ENCODE measurements around the gene AKTIP.

The AKTIP gene

DNA sequence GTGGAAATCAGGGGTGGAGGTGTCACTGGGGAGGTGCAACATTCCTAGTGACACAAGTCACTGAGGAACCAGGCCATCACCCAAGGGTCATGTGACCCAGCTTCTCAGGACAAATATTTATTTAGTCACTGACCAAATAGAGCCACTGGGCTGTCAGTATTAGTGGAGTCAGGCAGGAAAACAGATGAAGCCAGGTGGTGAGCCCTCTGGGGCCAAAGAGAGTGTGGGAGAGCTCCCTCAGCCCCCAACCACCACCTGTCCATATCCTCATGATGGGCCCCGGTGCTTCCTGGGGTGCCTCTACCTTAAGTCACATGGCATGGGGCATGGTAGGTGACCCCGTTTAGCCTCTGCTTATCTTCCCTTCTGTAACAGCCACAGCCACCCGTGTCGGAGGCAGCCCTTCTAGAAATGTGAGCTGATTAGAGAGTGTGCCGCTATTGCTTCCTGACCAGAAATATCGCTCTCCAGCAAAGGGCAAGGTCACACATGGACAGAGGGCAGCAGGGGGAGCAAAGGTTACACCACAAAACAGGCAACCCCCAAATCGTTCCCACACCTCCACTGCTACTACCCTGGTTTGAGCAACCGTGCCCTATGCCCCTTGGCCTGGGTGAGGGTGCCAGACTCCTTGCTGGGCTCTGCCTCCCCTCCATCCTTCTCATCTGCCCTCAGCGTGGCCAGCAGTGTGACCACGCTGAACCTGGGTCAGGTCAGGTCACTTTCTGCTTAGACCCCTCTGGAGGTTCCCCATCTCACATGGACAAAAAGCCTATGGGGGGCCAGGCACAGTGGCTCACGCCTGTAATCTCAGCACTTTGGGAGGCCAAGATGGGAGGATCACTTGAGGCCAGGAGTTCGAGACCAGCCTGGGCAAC is 8.6 kb upstream of the AKTIP start:
- Histone ChIP-seq H3K4me1 (ENCODE audit: control insufficient read depth, low read length) (peaks cover 9% of the 10 kb centered on the region), H3K9me2 (replicated peaks; ENCODE audit: control insufficient read depth, low read length) (no peaks in the 10 kb centered on the region), H3K27ac (ENCODE audit: low read depth, low read length) (no peak overlapping the region), H3K27me3 (ENCODE audit: control insufficient read depth, low read length) (peaks cover 12% of the 10 kb centered on the region), H3K36me3 (ENCODE audit: control insufficient read depth, low read length) (no peaks in the 10 kb centered on the region), H3K4me3 (ENCODE audit: low read length) (no peak overlapping the region), H4K20me1 (ENCODE audit: control insufficient read depth, insufficient read depth, low read depth, low read length) (no peaks in the 10 kb centered on the region), H3K9me3 (ENCODE audit: control insufficient read depth, insufficient read depth, low read length) (0 out of 2 replicates have a peak, but pooled peaks cover 8% of the 10 kb centered on the region), H3K79me2 (ENCODE audit: control insufficient read depth, low read length) (no peaks in the 10 kb centered on the region), H3F3A (ENCODE audit: control insufficient read depth, insufficient read depth) (no peaks in the 10 kb centered on the region), H3K4me2 (ENCODE audit: low read length) (no peak overlapping the region)
- TF ChIP-seq CTCF (IDR thresholded peaks at IDR 0.05; ENCODE audit: low read depth, low read length, poor library complexity, severe bottlenecking) (no peak), EZH2phosphoT487 (IDR thresholded peaks at IDR 0.05; ENCODE audit: borderline replicate concordance, low read length) (no peak)

DNA sequence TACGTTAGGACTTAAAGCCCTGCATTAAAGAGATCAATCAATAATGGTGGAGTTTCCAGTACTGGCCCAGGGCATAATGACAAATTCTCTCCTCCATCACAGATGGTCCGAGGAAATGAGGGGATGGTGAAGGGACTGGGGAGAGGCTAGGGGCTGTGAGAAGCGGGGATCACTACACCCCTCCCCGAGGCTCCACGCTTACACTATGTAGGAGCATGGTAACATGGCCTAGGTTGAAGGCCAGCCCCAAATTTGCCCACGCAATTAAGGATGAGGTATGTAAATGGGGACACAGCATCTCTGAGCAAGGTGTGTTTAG is 8.0 kb upstream of the AKTIP start:
- no peaks in the 10 kb centered on the region for H3F3A ChIP-seq (ENCODE audit: control insufficient read depth, insufficient read depth)
- H4K20me1 ChIP-seq (ENCODE audit: control insufficient read depth, insufficient read depth, low read depth, low read length), result no peaks in the 10 kb centered on the region
- H3K9me2 ChIP-seq (replicated peaks; ENCODE audit: control insufficient read depth, low read length), result no peaks in the 10 kb centered on the region
- H3K27me3 ChIP-seq (ENCODE audit: control insufficient read depth, low read length), result peaks cover 13% of the 10 kb centered on the region
- H3K36me3 ChIP-seq (ENCODE audit: control insufficient read depth, low read length), result no peaks in the 10 kb centered on the region
- no peak overlapping the region for H3K4me2 ChIP-seq (ENCODE audit: low read length)
- no peak overlapping the region for H3K4me3 ChIP-seq (ENCODE audit: low read length)
- H3K4me1 ChIP-seq (ENCODE audit: control insufficient read depth, low read length), result peaks cover 9% of the 10 kb centered on the region
- H3K79me2 ChIP-seq (ENCODE audit: control insufficient read depth, low read length), result no peaks in the 10 kb centered on the region
- H3K27ac ChIP-seq (ENCODE audit: low read depth, low read length), result no peak overlapping the region
- 0 out of 2 replicates have a peak, but pooled peaks cover 8% of the 10 kb centered on the region for H3K9me3 ChIP-seq (ENCODE audit: control insufficient read depth, insufficient read depth, low read length)
- no peak for TF ChIP-seq CTCF (IDR thresholded peaks at IDR 0.05; ENCODE audit: low read depth, low read length, poor library complexity, severe bottlenecking)

GRCh38 chr16:53510704-53511070 is 7.7 kb upstream of the AKTIP start:
- no peaks in the 10 kb centered on the region for H3K79me2 ChIP-seq (ENCODE audit: control insufficient read depth, low read length)

More at GRCh38 chr16:53510704-53511070, 7.7 kb upstream of the AKTIP start:
- H3K27ac ChIP-seq (ENCODE audit: low read depth, low read length), result no peak overlapping the region
- H3K4me3 ChIP-seq (ENCODE audit: low read length), result no peak overlapping the region
- H3K4me2 ChIP-seq (ENCODE audit: low read length), result no peak overlapping the region; the same call in 1 of the 2 replicates
- TF ChIP-seq CTCF (IDR thresholded peaks at IDR 0.05; ENCODE audit: low read depth, low read length, poor library complexity, severe bottlenecking) (no peak), EZH2phosphoT487 (IDR thresholded peaks at IDR 0.05; ENCODE audit: borderline replicate concordance, low read length) (no peak)
- H3K36me3 ChIP-seq (ENCODE audit: control insufficient read depth, low read length), result no peaks in the 10 kb centered on the region
- 0 out of 2 replicates have a peak, but pooled peaks cover 8% of the 10 kb centered on the region for H3K9me3 ChIP-seq (ENCODE audit: control insufficient read depth, insufficient read depth, low read length)
- H3K27me3 ChIP-seq (ENCODE audit: control insufficient read depth, low read length), result peaks cover 10% of the 10 kb centered on the region
- no peaks in the 10 kb centered on the region for H4K20me1 ChIP-seq (ENCODE audit: control insufficient read depth, insufficient read depth, low read depth, low read length)
- H3F3A ChIP-seq (ENCODE audit: control insufficient read depth, insufficient read depth), result no peaks in the 10 kb centered on the region
- H3K4me1 ChIP-seq (ENCODE audit: control insufficient read depth, low read length), result peaks cover 9% of the 10 kb centered on the region
- H3K9me2 ChIP-seq (replicated peaks; ENCODE audit: control insufficient read depth, low read length), result no peaks in the 10 kb centered on the region

All from DOHH2 (cell line).